Measurements from ENCODE around the gene BRINP2. TPM values are rescaled to one million over a fixed set of nuclear protein-coding genes. Genes with fewer than 3 reads are reported as not detected.

Gene BRINP2
- total and polyA plus RNA-seq, 2 of the 13 experiments (the other 11 are each of a cell fraction or from before 2014, with no cell fraction given) = 0.08 to 0.20 TPM

DNA sequence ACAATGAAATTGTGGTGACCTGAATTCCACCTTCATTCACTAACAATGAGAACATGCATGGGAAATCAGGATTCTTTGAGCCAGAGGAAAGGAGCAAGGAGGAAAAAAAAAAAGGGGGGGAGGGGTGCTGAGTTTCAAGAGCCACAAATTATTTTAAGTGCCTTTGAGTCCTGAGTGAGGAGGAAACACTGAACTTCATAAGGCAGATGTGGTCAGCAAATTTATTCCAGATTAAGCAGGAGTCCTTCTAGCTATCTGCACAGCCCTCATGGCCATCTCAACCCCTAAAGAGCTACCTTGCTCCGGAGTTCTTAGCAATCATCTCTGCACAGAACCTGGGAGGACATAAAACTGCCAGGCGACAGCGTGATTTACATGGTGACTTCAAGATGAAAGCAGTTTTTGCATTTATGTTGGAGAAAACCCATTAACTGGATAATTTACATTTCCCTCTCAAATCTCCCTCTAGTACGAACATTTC, 27.9 kb upstream of the BRINP2 start (continued):
- TF ChIP-seq, protein P1, sequence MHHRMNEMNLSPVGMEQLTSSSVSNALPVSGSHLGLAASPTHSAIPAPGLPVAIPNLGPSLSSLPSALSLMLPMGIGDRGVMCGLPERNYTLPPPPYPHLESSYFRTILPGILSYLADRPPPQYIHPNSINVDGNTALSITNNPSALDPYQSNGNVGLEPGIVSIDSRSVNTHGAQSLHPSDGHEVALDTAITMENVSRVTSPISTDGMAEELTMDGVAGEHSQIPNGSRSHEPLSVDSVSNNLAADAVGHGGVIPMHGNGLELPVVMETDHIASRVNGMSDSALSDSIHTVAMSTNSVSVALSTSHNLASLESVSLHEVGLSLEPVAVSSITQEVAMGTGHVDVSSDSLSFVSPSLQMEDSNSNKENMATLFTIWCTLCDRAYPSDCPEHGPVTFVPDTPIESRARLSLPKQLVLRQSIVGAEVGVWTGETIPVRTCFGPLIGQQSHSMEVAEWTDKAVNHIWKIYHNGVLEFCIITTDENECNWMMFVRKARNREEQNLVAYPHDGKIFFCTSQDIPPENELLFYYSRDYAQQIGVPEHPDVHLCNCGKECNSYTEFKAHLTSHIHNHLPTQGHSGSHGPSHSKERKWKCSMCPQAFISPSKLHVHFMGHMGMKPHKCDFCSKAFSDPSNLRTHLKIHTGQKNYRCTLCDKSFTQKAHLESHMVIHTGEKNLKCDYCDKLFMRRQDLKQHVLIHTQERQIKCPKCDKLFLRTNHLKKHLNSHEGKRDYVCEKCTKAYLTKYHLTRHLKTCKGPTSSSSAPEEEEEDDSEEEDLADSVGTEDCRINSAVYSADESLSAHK (CRISPR knock-in tag; IDR thresholded peaks at IDR 0.05; ENCODE audit: borderline replicate concordance) = no peak
- TF ChIP-seq, protein P2, sequence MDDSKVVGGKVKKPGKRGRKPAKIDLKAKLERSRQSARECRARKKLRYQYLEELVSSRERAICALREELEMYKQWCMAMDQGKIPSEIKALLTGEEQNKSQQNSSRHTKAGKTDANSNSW (CRISPR knock-in tag; IDR thresholded peaks at IDR 0.05; ENCODE audit: borderline replicate concordance) = no peak
- no peak for TF ChIP-seq CBX5 (CRISPR knock-in tag; IDR thresholded peaks at IDR 0.05; ENCODE audit: borderline replicate concordance)
- no peak for TF ChIP-seq RNF2 (conservative IDR thresholded peaks at IDR 0.05; ENCODE audit: low read depth)
- TF ChIP-seq ZNF841 (CRISPR knock-in tag; IDR thresholded peaks at IDR 0.05; ENCODE audit: borderline replicate concordance) = no peak
- no peak for TF ChIP-seq ATAD3A (CRISPR knock-in tag; IDR thresholded peaks at IDR 0.05)
- TF ChIP-seq NBN (conservative IDR thresholded peaks at IDR 0.05) = no peak
- no peak for TF ChIP-seq ZSCAN25 (CRISPR knock-in tag; IDR thresholded peaks at IDR 0.05)
- TF ChIP-seq REXO4 (CRISPR knock-in tag; IDR thresholded peaks at IDR 0.05; ENCODE audit: borderline replicate concordance) = no peak
- TF ChIP-seq, protein P3, sequence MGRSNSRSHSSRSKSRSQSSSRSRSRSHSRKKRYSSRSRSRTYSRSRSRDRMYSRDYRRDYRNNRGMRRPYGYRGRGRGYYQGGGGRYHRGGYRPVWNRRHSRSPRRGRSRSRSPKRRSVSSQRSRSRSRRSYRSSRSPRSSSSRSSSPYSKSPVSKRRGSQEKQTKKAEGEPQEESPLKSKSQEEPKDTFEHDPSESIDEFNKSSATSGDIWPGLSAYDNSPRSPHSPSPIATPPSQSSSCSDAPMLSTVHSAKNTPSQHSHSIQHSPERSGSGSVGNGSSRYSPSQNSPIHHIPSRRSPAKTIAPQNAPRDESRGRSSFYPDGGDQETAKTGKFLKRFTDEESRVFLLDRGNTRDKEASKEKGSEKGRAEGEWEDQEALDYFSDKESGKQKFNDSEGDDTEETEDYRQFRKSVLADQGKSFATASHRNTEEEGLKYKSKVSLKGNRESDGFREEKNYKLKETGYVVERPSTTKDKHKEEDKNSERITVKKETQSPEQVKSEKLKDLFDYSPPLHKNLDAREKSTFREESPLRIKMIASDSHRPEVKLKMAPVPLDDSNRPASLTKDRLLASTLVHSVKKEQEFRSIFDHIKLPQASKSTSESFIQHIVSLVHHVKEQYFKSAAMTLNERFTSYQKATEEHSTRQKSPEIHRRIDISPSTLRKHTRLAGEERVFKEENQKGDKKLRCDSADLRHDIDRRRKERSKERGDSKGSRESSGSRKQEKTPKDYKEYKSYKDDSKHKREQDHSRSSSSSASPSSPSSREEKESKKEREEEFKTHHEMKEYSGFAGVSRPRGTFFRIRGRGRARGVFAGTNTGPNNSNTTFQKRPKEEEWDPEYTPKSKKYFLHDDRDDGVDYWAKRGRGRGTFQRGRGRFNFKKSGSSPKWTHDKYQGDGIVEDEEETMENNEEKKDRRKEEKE (IDR thresholded peaks at IDR 0.05) = no peak
- no peak for TF ChIP-seq ZNF256 (CRISPR knock-in tag; conservative IDR thresholded peaks at IDR 0.05)
- no peak for TF ChIP-seq ZBTB1 (CRISPR knock-in tag; IDR thresholded peaks at IDR 0.05; ENCODE audit: borderline replicate concordance)
- TF ChIP-seq PPARG (CRISPR knock-in tag; conservative IDR thresholded peaks at IDR 0.05) = no peak
- no peak for TF ChIP-seq SP5 (CRISPR knock-in tag; IDR thresholded peaks at IDR 0.05; ENCODE audit: borderline replicate concordance, low read depth)
